ENCODE data around the gene CDHR3.

The CDHR3 gene

GRCh38 chr7:105963038-105963667, at the start of gene CDHR3:
Gene CDHR3 (plus strand): TSS chr7:105963264. CDS start chr7:105963319, 55 bp downstream.
- TF ChIP-seq CTCF (IDR thresholded peaks at IDR 0.05; ENCODE audit: low read depth, low read length), result no peak
- no peak within 1 kb of the TSS for H3K4me3 ChIP-seq (ENCODE audit: low read depth, low read length)
- in situ Hi-C loops (cut with HindIII; ENCODE audit: low sequenced_read_pairs), result no loop called here
- no peak for DNase-seq (ENCODE audit: low read depth, low spot score)

- in situ Hi-C loops (cut with HindIII; ENCODE audit: low sequenced_read_pairs), result no loop called here
- DNase-seq (ENCODE audit: low read depth, low spot score), result no peak
- no peak for TF ChIP-seq CTCF (IDR thresholded peaks at IDR 0.05; ENCODE audit: low read depth, low read length)
- no peak overlapping the region for H3K4me3 ChIP-seq (ENCODE audit: low read depth, low read length)
Measured at GRCh38 chr7:105913947-105914346, 49.1 kb upstream of the CDHR3 start.

GRCh38 chr7:105916603-105917002, 46.5 kb upstream of the CDHR3 start:
- TF ChIP-seq CTCF (IDR thresholded peaks at IDR 0.05; ENCODE audit: low read depth, low read length), result no peak
- H3K4me3 ChIP-seq (ENCODE audit: low read depth, low read length), result no peak overlapping the region
- in situ Hi-C loops (cut with HindIII; ENCODE audit: low sequenced_read_pairs), result no loop called here
- DNase-seq (ENCODE audit: low read depth, low spot score), result peak; percentile 39

- no peak for TF ChIP-seq CTCF (IDR thresholded peaks at IDR 0.05; ENCODE audit: low read depth, low read length)
- no peak for DNase-seq (ENCODE audit: low read depth, low spot score)
- in situ Hi-C loops (cut with HindIII; ENCODE audit: low sequenced_read_pairs), result no loop called here
- H3K4me3 ChIP-seq (ENCODE audit: low read depth, low read length), result no peak overlapping the region
Measured at GRCh38 chr7:105917659-105918058, 45.4 kb upstream of the CDHR3 start.

GRCh38 chr7:105920766-105921165, 42.3 kb upstream of the CDHR3 start:
- in situ Hi-C loops (cut with HindIII; ENCODE audit: low sequenced_read_pairs), result no loop called here
- no peak overlapping the region for H3K4me3 ChIP-seq (ENCODE audit: low read depth, low read length)
- DNase-seq (ENCODE audit: low read depth, low spot score), result peak; percentile 36
- TF ChIP-seq CTCF (IDR thresholded peaks at IDR 0.05; ENCODE audit: low read depth, low read length), result no peak

- H3K4me3 ChIP-seq (ENCODE audit: low read depth, low read length), result no peak overlapping the region
- DNase-seq (ENCODE audit: low read depth, low spot score), result no peak
- TF ChIP-seq CTCF (IDR thresholded peaks at IDR 0.05; ENCODE audit: low read depth, low read length), result no peak
- in situ Hi-C loops (cut with HindIII; ENCODE audit: low sequenced_read_pairs), result no loop called here
Measured at GRCh38 chr7:105924945-105925344, 38.1 kb upstream of the CDHR3 start.
